Hematopoietic multipotent progenitor cell treated with erythropoietin and hydrocortisone succinate and interleukin-3 and kit ligand, for 4 days (in vitro differentiated cells): ENCODE data around the gene TMCO1.
"Not testable (repeated sequence)": the region's sequence is repeated elsewhere in the genome, so short reads cannot be mapped to it uniquely, and the experiment has no call there.

ENCODE experiments used
- DNase-seq: peaks from one replicate; pipeline ENCODE4 v3.0.0-alpha.2; 2015

The TMCO1 gene

DNA sequence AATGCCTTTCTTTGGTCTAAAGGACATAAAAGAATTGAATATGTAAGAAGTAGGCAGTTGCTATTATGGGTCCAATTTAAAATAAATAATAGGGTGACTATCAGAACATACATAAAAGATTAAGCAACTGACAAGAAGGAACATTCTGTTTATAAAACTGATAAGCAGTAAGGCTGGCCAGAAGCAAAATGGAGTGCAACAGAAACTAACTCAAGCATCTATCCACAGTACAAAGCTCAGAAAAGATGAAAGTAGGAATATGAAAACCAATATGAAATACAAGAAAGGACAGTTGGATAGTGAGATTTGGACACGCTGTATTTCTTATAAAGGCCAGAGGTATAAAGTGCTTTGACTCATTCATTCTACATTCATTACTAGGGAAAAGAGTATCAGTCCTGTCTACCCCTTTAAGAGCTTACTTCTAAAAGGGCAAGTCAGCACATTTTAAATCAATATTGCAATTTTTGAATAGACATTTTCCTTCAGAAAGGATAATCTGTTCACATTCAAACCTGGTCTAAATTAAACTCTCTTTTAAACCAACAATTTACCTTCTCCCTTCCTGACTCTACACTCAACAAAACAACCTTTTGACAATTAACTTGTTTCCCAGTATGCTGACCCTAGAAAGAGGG is 84.7 kb downstream of the TMCO1 start:
- DNase-seq: no peak

DNA sequence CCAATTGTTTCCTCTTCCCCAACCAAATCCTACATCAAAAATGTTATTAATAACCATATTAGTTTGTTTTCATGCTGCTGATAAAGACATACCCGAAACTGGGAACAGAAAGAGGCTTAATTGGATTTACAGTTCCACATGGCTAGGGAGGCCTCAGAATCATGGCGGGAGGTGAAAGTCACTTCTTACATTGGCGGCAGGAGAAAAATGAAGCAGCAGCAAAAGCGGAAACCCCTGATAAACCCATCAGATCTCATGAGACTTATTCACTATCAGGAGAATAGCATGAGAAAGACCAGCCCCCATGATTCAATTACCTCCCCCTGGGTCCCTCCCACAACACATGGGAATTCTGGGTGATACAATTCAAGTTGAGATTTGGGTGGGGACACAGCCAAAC is 87.9 kb downstream of the TMCO1 start:
- DNase-seq: not testable (repeated sequence)

DNA sequence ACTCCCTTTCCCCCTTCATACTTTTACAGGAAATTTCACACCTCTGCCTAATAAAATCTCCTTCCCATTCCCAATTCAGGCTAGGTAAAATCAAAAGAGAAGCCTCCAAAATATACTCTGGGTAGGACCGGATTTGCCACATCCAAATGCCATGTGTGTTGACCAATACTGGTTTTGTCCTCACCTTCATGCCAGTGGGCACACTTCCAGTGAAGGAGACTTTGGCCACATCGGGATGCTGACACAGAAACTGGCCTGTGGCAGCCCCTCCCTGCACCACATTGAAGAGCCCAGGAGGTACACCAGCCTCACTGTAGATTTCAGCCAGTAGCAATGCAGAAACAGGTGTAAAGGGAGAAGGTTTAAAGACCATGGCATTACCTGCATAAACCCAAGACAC is 88.4 kb downstream of the TMCO1 start:
- no peak for DNase-seq

DNA sequence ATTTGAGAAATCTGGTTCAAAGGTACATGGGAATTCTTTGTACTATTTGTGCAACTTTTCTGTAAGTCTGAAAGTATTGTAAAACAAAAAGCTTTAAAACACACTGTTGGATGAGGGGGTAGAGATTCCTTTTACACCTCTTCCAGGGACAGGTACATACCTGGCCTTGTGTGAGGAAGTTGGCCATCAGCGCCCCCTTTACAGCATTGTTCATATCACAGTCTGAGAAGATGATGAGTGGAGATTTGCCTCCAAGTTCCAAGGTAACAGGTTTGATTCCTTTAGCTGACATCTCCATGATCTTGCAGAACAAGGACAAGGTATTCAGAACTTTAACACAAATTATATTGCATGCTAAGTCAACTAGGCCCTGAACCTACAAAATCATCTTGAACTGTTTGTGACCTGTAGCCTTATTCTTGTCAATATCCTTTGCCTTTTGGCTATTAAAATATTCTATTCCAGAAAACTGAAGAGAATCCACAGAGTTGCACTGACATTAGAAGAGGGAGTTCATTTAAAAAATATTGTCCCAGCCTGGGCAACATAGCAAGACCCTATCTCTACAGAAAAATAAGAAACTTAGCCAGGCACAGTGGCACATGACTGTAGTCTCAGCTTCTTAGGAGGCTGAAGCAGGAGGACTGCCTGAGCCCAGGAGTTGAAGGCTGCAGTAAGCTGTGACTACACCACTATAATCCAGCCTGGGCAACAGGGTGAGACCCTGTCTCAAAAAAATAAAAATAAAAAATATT is 89.2 kb downstream of the TMCO1 start:
- DNase-seq: no peak

GRCh38 chr1:165678509-165678908 is 90.2 kb downstream of the TMCO1 start:
- DNase-seq: no peak
